ENCODE data around the gene ALK.

Gene ALK

DNA sequence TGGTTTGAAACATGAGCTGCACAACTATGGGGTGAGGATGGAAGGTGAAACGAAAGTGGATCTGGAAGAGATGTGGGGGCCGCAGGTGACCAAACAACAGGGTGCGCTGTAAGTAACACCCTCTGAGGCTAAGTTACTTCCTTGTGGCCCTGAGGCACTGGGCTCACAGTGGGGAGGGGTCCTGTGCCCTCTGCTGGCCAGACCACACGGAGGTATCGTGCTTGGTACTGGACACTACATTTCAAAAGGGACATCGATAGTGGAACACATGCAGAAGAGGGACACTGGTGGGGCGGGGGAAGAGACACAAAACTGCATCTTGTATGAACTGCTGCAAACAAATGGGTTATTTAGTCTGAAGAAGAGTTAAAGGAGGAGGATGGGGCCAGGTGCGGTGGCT lies 695.6 kb downstream of the ALK start:
- TF ChIP-seq TAF1 (IDR thresholded peaks at IDR 0.05; ENCODE audit: borderline replicate concordance, insufficient read depth, low read length), result no peak
- TF ChIP-seq SIN3A (IDR thresholded peaks at IDR 0.05; ENCODE audit: borderline replicate concordance, insufficient read depth, low read length), result no peak
- TF ChIP-seq, protein P1, sequence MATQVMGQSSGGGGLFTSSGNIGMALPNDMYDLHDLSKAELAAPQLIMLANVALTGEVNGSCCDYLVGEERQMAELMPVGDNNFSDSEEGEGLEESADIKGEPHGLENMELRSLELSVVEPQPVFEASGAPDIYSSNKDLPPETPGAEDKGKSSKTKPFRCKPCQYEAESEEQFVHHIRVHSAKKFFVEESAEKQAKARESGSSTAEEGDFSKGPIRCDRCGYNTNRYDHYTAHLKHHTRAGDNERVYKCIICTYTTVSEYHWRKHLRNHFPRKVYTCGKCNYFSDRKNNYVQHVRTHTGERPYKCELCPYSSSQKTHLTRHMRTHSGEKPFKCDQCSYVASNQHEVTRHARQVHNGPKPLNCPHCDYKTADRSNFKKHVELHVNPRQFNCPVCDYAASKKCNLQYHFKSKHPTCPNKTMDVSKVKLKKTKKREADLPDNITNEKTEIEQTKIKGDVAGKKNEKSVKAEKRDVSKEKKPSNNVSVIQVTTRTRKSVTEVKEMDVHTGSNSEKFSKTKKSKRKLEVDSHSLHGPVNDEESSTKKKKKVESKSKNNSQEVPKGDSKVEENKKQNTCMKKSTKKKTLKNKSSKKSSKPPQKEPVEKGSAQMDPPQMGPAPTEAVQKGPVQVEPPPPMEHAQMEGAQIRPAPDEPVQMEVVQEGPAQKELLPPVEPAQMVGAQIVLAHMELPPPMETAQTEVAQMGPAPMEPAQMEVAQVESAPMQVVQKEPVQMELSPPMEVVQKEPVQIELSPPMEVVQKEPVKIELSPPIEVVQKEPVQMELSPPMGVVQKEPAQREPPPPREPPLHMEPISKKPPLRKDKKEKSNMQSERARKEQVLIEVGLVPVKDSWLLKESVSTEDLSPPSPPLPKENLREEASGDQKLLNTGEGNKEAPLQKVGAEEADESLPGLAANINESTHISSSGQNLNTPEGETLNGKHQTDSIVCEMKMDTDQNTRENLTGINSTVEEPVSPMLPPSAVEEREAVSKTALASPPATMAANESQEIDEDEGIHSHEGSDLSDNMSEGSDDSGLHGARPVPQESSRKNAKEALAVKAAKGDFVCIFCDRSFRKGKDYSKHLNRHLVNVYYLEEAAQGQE (IDR thresholded peaks at IDR 0.05; ENCODE audit: insufficient read depth in 1 of 2, low read depth in 2 of 2, low read length in 2 of 2), result no peak
- no peak for TF ChIP-seq POLR2AphosphoS5 (IDR thresholded peaks at IDR 0.05; ENCODE audit: low read depth, low read length)
- TF ChIP-seq FOXP2 (optimal IDR thresholded peaks at IDR 0.05; ENCODE audit: borderline replicate concordance, extremely low read depth, extremely low read length, insufficient read depth), result no peak

DNA sequence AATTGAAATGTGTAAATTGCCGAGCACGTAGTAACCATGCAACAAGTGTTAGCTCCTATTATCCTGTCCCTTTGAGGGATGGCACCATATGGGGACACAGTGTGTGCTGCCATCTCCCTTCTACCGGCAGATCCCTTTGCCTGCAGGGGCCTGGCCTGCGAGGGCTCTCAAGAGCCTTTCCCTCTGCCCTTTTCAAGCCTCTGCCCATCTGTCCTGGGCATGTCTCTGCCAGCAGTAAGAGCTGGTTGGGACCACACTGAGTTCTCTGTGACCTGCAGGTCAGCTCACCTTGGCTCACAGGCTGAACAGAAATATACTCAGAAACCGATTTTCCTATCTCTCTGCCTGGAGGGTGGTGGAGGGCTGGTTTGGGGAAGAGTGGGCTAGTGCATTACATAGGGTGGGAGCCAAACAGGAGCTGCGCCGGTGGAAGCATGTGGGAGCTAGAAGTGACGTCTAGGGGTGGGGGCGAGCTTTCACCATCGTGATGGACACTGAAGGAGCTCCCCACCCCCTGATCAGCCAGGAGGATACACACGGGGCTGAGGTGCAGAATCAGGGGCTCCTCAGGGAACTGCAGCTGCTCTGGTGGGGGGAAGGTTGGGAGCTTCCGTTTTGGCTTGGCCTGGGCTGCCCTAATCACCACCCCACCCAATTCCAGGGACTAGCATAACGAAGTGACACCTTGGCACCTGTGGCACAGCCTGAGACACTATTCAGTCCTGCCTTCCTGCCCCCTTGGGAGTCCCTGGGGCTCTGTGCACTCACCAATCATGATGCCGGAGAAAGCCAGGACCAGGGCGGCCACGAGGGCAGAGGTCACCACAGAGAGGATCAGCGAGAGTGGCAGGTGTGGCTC lies 696.5 kb downstream of the ALK start:
- TF ChIP-seq SIN3A (IDR thresholded peaks at IDR 0.05; ENCODE audit: borderline replicate concordance, insufficient read depth, low read length), result no peak
- no peak for TF ChIP-seq TAF1 (IDR thresholded peaks at IDR 0.05; ENCODE audit: borderline replicate concordance, insufficient read depth, low read length)
- no peak for TF ChIP-seq POLR2AphosphoS5 (IDR thresholded peaks at IDR 0.05; ENCODE audit: low read depth, low read length)
- TF ChIP-seq, protein P1 (IDR thresholded peaks at IDR 0.05; ENCODE audit: insufficient read depth in 1 of 2, low read depth in 2 of 2, low read length in 2 of 2), result no peak
- no peak for TF ChIP-seq FOXP2 (optimal IDR thresholded peaks at IDR 0.05; ENCODE audit: borderline replicate concordance, extremely low read depth, extremely low read length, insufficient read depth)

DNA sequence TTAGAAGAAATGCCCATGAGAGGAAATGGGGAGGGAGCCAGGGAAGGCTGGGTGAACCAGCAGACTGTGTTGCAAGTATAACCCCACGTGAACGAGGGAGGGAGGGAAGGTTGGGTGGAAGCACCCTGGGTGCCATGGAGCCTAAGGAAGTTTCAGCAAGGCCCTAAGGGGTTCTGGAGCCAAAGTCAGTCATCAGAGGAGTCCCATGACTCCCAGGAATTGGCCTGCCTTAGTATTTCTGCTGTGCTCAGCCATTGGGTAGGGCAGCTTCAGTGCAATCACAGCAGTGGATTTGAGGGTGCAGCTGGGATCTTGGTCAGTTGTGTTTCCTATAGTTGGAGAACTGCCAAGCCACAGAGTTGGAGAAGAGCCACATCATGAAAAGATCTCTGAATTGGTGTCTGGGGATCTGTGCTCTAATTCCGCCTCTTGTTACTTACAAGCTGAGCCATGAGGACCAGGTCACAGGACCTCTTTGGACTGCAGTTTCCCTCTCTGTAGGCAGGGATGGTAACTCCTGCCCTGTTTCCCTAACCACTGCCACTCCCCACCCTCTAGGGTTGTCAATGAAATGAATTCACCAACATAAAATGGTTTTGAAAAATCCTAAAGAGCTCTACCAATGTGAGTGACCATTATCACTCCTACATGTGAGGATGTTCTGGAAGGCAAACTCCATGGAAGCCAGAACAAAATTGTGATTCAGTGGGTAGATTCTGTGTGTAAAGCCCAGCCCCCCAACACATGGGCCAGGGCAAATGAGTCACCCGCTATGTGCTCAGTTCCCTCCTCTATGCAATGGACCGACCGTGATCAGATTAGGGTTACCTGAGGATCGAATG lies 697.3 kb downstream of the ALK start:
- TF ChIP-seq FOXP2 (optimal IDR thresholded peaks at IDR 0.05; ENCODE audit: borderline replicate concordance, extremely low read depth, extremely low read length, insufficient read depth) (no peak), TAF1 (IDR thresholded peaks at IDR 0.05; ENCODE audit: borderline replicate concordance, insufficient read depth, low read length) (no peak), SIN3A (IDR thresholded peaks at IDR 0.05; ENCODE audit: borderline replicate concordance, insufficient read depth, low read length) (no peak), POLR2AphosphoS5 (IDR thresholded peaks at IDR 0.05; ENCODE audit: low read depth, low read length) (no peak)
- TF ChIP-seq, protein P1 (IDR thresholded peaks at IDR 0.05; ENCODE audit: insufficient read depth in 1 of 2, low read depth in 2 of 2, low read length in 2 of 2), result no peak

DNA sequence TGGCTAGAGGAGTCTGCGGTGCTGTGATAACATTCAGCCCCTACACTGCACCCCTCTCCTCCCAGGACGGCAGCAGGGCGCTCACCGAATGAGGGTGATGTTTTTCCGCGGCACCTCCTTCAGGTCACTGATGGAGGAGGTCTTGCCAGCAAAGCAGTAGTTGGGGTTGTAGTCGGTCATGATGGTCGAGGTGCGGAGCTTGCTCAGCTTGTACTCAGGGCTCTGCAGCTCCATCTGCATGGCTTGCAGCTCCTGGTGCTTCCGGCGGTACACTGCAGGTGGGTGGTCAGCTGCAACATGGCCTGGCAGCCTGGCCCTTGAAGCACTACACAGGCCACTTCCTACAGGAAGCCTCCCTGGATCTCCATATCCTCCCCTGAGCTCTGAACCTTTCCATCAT lies 698.1 kb downstream of the ALK start:
- no peak for TF ChIP-seq FOXP2 (optimal IDR thresholded peaks at IDR 0.05; ENCODE audit: borderline replicate concordance, extremely low read depth, extremely low read length, insufficient read depth)
- TF ChIP-seq TAF1 (IDR thresholded peaks at IDR 0.05; ENCODE audit: borderline replicate concordance, insufficient read depth, low read length), result no peak
- TF ChIP-seq, protein P1 (IDR thresholded peaks at IDR 0.05; ENCODE audit: insufficient read depth in 1 of 2, low read depth in 2 of 2, low read length in 2 of 2), result no peak
- no peak for TF ChIP-seq SIN3A (IDR thresholded peaks at IDR 0.05; ENCODE audit: borderline replicate concordance, insufficient read depth, low read length)
- no peak for TF ChIP-seq POLR2AphosphoS5 (IDR thresholded peaks at IDR 0.05; ENCODE audit: low read depth, low read length)
